Measurements from ENCODE around the gene DPYD.

DNA sequence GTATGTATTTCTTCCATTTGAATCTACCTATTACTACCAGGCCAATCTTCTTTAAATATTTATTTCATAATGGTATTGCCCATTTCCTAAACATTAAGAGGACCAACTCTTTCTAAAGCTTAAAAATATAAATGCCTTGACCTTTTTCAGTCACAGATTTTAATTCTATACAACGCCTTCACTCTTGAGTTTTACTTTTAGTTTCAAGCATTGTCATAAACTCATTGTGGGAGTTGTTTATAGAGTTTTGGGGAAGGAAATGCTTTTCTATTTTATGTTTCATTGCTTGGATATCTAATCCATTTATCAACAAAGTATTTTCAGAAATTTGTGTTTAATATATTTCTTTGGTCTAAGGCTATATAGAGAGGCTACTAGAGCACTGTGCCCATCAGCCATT is 155.8 kb downstream of the DPYD start:
- no peak for TF ChIP-seq POLR2A (IDR thresholded peaks at IDR 0.05)
- TF ChIP-seq, protein P1, sequence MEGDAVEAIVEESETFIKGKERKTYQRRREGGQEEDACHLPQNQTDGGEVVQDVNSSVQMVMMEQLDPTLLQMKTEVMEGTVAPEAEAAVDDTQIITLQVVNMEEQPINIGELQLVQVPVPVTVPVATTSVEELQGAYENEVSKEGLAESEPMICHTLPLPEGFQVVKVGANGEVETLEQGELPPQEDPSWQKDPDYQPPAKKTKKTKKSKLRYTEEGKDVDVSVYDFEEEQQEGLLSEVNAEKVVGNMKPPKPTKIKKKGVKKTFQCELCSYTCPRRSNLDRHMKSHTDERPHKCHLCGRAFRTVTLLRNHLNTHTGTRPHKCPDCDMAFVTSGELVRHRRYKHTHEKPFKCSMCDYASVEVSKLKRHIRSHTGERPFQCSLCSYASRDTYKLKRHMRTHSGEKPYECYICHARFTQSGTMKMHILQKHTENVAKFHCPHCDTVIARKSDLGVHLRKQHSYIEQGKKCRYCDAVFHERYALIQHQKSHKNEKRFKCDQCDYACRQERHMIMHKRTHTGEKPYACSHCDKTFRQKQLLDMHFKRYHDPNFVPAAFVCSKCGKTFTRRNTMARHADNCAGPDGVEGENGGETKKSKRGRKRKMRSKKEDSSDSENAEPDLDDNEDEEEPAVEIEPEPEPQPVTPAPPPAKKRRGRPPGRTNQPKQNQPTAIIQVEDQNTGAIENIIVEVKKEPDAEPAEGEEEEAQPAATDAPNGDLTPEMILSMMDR (IDR thresholded peaks at IDR 0.05) = no peak
